Middle frontal gyrus (tissue), 1 donor: ENCODE measurements around the gene CUL4A.
"Not testable (repeated sequence)": the region's sequence is repeated elsewhere in the genome, so short reads cannot be mapped to it uniquely, and the experiment has no call there.

ENCODE experiments used
- DNase-seq: peaks from one replicate; pipeline ENCODE4 v3.0.0-alpha.2; 2015; ENCODE audit warnings: low spot score; ENCODE audit errors: extremely low spot score

The CUL4A gene

DNA sequence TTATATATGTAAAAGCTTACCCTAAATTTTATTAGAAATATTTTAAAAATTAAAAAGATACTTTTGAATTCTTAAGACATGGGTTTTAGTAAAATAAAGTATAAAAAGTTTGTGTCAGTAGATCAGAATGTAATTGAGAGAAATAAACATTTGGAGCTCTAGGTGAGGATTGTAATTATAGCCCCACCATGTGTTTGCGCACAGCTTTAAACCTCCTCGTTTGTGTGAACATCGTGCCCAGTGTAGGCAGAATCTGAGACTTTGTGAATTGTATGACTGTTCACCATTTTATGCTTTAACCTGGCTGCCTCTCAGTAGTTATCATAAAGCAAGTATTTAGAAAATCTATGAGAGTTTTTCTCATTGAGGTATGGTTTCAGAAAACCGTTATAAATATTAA is 29.1 kb downstream of the CUL4A start:
- DNase-seq, result no peak

DNA sequence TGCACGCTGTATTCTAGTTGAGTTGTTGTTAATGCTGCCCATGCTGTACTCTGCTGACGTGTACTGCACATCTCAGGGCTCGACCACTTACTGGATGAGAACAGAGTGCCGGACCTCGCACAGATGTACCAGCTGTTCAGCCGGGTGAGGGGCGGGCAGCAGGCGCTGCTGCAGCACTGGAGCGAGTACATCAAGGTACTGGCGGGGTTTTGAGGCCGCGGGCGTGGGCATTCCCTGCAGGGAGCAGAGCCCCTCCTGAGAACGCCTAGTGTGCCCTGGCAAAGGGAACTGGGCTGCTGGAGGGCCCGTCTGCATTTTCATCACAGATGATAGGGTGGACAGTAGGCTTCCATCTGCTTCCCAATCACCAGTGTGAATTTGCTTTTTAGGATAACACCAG is 29.9 kb downstream of the CUL4A start:
- no peak for DNase-seq

DNA sequence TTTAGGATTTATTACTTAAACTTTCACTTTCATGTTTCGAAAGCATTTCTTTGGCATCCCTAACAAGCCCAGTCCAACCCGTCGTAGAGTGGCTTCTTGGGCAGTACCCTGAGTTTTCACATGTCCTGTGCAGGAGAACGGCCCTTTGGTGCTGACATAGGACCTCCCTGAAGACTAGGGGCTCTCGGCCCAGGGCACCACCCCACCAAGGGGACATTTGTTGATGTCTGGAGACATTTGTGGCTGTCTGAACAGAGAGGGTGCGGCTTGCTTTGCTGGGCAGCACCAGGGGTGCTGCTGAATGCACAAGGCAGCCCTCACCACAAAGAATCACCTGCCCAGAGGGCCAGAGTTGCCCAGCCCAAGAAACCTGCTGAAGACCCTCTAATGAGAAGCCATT is 30.6 kb downstream of the CUL4A start:
- no peak for DNase-seq

DNA sequence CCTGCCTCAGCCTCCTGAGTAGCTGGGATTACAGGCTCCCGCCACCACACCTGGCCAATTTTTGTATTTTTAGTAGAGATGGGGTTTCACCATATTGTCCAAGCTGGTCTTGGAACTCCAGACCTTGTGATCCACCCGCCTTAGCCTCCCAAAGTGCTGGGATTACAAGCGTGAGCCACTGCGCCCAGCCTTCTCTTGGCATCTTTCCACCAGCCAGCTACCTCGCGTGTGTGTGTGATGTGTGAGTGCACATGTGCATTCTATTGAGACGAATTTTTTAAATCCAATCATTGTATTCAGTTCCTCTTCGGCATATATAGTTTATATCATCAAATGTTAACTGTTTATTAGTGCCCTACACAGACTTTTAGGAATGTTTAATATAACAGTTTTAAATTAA is 32.2 kb downstream of the CUL4A start:
- DNase-seq, result not testable (repeated sequence)

DNA sequence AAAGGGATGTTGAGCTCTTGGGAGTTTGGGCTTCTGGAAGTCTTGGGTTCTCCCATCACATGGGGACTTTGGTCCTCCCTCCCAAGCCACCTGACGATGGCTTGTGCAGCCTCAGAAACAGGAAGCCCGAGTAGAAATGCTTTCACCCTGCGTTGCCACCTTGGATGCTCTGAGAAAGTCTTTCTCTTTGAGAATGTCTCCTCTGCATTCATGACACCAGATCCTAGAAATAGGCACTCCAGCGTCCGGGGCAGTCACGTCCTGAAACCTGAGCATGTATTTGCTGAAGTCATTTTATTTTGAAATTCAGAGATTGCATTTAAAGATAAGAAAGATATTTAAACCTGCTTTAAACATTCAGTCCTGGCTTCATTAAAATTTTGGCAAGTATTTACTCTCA is 34.4 kb downstream of the CUL4A start:
- no peak for DNase-seq

DNA sequence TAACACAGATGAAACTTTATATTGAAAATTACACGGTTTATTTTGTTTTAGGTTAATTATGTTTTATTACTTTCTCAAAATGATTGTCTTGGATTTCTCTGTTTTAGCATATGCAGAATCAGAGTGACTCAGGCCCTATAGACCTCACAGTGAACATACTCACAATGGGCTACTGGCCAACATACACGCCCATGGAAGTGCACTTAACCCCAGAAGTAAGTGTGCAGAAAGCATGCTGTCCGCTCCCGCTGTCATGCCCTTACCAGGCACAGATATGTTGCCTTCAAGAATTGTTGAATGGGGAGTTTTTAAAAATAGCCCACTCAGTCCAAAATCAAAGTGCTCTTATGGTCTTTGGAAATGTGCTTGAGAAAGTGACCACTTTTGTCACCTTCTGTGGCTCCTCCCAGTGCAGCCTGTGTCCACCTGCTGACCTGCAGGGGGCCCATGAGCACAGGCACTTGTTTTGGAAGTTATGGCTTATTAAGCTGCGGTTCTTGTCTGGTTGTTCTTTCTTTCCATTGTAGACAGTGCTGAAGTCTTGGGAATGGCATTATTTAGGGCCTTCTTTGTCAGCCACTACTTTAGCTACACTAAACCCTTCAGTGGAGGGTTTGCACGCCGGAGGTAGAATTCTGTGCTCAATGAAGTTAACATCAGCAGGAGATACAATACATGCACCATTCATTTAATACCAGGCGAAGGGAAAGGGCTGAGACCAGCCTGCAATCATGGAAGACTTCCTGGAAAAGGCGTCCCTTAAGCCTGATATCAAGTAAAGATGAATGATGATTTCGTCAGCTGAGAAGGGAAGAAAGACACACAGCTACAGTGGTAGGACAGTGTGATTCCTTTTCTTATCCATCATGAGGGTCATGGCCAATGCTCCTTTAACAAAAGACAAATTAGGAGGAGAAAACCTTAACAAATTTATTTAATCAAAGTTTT is 36.7 kb downstream of the CUL4A start:
- DNase-seq, result no peak

DNA sequence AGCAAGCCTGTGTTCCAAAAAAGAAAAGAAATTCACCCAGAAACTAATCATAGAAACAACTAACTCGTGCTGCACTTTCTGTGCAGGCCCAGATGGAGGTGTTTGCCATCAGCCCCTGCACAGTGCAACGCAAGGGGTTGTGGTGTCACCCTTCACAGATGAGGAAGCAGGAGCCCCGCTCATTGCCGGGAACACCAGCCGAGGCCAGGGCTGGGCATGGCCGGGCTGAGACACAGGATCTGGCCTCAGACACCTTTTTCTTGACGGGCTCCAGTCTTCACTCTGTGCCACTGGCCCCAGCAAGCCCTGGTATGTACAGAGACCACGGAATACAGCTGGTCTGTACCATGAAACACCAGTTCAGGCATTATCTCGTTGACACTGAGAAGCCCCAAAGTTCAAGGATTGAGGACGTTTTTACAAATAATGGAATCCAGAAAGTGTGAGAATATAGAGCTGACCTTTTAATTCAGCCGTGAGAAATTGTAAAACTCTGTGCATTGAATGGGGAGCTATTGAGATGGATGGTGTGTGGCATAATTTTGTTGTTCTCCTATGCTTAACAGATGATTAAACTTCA is 43.2 kb downstream of the CUL4A start:
- no peak for DNase-seq

DNA sequence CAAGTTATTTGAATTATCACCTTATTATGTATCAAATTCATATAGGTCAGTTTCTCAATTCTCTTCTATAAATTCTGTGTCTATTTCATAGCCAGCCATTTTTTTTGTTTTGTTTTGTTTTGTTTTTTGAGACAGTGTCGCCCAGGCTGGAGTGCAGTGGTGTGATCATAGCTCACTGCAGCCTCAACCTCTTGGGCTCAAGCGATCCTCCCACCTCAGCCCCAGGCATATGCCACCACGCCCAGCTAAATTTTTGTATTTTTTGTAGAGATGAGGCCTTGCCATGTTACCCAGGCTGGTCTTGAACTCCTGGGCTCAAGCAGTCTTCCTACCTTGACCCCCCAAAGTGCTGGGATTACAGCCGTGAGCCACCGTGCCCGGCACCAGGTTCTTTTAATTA is 48.5 kb downstream of the CUL4A start:
- DNase-seq, result not testable (repeated sequence)

DNA sequence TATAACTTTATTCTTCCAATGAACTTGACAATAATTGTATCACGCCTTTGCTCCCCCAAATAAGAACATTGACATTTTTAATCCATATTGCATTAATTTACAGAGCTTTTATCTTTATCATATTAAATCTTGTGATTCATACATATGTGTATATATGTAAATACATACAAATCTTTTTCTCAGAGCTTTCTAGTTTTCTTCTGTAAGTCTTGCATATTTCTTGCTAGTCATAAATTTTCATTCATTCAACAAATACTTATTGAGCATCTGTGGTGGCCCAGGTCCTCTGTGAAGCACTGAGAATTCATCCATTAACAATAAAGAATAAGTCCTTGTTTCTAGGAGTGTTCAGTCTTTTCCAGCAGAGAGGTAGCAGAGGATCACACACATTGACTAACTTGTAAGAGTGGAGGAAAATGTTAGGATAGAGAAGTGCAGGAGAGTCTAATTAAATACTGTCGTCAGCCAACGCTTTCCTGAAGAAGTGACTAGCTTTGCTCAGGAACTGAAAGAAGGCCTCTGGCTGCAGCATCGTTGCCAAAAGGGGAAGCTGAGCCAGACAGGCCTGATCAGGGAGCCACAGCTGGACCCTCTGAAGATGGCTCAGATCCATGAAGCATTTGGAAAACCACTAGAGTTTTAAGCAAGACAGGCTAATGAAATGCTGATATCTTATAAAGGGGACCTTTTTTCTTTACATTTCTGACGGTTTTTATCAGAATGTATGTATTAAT is 49.1 kb downstream of the CUL4A start:
- DNase-seq, result no peak

DNA sequence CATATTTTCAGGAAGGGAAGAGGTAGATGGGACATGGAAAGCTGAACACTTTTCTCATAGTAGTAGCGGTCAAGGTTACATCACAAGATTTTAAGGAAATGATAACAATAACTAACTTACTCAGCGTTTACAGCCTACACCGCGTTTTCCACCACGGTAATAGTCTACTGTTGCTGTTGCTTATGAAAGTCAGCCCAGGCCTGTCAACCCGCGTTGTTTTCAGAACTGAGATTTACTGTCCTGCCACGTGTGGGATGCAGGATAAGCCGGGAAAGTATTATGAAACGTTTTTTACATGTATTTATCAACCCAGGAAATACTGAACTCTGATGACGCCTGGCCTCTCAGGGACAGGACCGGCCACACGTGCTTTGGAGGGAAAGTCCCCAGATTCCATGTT is 51.6 kb downstream of the CUL4A start:
- no peak for DNase-seq

DNA sequence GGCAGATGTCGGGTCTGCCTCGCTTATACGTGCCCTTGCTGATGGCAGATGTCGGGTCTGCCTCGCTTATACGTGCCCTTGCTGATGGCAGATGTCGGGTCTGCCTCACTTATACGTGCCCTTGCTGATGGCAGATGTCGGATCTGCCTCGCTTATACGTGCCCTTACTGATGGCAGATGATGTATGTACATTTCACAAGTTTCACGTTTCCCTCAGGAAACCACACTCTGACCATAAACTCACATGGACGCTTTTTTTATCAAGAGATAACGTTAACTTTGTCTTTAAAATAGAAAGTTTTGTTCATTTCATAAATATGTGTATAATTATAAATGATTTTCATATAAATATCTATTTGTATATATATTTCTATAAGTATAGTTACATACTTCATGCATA is 53.6 kb downstream of the CUL4A start:
- not testable (repeated sequence) for DNase-seq

DNA sequence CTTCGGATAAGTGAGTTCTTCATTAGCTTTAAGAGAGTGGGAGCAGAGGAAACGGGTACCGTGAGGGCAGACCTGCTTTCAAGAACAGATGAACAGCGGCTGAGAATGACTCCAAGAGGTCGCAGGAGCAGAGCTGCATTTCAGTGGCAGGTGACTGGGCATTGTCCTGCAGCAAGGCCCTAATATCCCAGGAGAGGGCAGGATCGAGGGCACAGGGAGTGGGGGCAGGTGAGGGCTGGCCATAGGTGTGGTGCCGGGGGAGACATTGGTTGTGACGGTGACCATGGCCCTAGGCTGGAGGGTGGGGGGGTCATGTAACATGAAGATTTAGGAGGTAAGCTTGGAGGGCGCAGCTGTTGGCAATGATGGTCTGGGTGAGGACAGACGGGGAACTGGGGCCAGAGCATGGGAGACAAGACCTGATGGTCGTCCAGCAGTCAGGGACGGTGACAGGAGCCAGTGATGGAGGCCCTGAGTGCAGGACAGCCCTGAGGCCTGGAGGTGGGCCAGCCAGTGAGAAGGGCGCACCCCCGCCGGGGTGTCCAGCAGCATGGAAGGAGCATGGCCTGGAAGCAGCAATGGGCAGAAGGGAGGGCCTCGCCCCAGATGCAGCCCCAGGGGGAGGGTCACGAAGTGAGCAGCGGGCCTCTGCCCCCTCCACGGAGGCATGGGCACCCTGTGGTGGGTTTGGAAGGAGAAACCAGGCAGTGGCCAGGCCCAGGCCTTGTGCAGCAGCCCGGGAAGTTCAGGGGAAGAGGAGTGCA is 58.4 kb downstream of the CUL4A start:
- no peak for DNase-seq

DNA sequence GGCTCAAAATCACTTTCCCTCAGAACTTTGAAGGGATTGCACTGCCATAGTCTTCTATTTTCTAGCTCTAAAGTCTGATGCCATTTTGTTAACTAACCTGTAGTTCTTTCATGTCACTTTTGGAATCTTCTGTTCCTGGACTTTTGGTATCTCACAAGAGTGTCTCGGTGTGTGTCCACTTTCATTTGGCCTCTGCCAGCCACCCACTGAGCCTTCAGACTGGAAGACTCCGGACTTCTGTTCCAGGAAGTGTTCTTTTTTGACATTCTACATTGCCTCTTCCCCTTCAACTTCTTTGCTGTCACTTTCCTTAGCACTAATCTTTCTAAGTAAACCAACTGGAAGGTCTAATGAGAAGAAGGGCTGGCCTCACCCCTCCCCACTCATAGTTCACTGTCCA is 62.6 kb downstream of the CUL4A start:
- no peak for DNase-seq

DNA sequence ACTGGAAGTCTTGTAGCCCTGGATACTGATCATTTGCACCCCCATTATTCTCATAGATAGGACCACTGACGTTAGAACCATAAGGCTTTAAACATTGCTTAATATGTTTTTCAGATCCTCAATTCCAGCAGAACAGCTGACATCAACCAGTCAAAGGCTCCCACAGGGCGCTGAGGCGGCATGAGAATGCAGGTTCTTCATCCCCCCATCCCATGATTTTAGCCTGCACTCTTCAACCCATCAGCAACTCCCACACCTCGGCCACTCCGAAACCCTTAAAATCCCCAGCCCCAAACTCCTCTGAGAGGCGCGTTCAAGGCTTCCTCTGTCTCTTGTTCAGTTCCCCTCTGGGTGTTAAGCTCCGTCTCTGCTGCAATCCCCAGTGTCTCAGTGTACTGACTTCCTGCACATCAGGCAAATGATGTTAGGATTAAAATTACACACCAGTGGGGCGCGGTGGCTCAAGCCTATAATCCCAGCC is 63.3 kb downstream of the CUL4A start:
- no peak for DNase-seq

DNA sequence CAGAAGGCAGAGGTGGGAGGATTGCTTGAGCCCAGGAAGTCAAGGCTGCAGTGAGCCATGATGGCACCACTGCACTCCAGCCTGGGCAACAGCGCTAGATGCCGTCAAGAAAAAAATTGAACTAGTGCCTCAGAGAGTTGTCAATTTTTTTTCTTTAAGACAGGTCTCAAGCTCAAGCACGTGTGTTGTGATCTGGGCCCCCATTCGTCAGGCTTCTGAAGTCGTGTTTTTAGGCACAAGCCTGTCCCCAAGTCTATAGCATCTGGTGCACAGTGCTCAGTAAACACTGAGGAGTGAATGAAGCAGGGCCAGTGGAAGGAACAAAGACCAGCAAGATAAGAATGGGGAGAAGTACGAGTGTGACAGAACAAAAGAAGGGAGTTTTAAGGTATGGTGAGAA is 63.9 kb downstream of the CUL4A start:
- DNase-seq, result no peak

DNA sequence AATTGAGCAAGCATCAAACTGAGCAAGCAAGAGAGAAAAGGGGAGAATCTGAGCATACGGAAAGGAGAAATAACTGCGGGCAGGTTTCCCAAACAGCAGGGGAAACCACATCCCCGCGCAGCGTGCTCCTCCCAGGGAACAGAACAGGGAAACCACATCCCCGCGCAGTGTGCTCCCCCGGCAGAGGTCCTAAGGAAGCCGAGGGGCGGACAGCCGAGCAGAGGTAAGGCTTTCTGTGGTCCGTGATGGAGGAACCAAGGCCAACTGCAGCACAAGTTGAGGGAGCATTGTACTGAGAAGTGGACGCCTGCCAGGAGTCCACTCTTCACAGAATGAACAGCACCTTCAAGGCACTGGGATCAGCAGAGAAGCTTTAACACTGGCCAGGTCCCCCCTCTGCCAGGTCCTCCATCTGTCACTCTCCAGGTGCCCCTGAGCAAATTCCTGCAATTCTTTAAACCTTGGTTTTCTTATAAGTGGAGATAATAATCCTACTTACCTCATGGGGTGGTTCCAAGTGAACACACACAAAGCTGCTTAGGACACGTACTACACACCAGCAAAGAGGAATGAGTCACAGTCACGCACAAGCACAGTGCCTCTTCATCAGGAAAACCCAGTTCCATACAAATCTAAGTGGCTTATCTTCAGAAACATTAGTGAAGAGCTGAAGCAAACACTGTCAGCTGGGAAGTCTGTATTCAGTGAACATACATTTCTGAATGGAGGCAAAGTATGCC is 64.6 kb downstream of the CUL4A start:
- DNase-seq, result no peak

DNA sequence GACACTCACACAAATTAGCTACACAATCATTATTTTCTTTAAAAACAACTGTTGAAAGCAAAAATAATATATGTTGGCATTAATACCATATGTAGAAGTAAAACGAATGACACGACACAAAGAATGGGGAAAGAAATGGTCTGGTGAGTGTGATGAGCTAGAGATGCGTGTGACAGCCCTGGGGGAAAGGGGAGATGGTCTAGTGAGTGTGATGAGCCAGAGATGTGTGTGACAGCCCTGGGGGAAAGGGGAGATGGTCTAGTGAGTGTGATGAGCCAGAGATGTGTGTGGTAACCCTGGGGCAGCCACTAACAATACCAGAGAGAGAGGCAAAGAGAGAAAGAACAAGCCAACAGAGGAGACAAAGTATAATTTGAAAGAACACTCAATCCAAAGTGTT is 65.3 kb downstream of the CUL4A start:
- DNase-seq, result no peak

DNA sequence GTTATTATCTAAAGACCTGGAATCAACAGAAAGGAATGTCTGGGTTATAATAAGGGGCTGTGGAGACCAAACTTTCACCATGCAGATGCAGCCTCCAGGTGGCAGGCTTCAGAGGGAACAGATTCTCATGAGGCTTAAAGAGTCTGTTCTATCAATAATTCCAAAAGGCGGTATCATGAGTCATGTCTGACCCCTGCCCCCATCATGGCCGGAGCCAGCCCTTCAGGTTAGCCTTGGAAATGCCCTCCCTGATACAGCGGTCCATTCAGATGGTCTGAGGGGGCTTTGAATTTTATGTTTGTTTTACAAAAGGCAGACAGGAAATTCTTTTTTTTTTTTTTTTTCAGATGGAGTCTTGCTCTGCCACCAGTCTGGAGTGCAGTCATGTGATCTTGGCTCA is 66.0 kb downstream of the CUL4A start:
- no peak for DNase-seq

DNA sequence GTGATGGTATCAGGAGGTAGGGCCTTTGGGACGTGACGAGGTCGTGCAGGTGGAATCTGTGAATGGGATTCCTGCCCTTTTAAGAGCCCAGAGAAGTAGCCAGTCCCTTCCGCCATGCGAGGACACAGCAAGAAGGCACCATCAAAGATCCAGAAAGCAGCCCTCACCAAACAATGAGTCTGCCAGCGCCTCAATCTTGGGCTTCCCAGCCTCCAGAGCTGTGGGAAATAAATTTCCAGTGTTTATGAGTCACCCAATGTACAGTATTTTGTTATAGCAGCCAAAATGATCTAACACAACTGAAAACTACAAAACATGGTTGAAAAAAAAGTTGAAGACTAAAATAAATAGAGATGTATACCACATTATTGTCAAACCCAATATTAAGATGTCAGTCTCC is 70.7 kb downstream of the CUL4A start:
- DNase-seq, result no peak

DNA sequence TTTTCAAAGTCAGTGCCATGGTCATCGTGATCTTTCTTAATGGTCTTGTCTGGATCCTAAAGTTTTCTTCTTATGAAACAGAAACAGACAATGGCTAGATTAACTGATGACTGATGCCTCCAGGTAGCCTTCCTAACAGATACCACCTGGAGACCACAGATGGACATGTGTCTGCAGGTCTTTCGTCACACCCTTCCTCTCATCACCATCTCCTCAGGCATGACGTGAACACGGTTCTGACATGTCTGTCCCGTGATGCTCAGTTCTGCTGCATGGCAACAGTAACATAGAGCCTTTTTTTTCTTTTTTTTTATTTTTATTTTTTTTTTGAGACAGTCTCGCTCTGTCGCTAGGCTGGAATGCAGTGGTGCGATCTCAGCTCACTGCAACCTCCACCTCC is 74.5 kb downstream of the CUL4A start:
- DNase-seq, result no peak

DNA sequence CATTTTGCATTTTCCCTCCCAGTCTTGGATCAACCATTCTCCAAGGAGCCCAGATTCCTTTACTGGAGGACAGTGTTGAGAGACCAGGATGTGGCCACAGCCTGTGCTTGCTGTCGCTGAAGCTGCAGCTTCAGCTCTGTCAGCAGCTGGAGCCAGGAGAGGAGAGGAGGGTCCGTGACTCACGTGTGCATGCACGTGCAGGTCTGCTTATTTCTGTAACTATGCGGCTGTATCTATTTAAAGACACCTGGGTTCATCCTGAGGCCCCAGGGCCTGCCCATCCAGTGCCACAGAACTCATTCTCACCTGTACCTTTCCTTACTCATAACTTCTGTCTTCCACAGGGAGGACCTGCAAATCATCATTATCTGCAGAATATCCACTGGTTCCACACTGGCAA is 79.5 kb downstream of the CUL4A start:
- no peak for DNase-seq
